IPS-NIHi7 (cell line): ENCODE measurements around the gene ADGRG6.
"Not testable (repeated sequence)": the region's sequence is repeated elsewhere in the genome, so short reads cannot be mapped to it uniquely, and the experiment has no call there.

Experiments used
- DNase-seq: peaks from one replicate; pipeline ENCODE4 v3.0.0; 2012; ENCODE audit warnings: mixed read lengths; ENCODE audit errors: extremely low spot score

The ADGRG6 gene

GRCh38 chr6:142346166-142346565, 44.4 kb downstream of the ADGRG6 start:
- DNase-seq: not testable (repeated sequence)

DNA sequence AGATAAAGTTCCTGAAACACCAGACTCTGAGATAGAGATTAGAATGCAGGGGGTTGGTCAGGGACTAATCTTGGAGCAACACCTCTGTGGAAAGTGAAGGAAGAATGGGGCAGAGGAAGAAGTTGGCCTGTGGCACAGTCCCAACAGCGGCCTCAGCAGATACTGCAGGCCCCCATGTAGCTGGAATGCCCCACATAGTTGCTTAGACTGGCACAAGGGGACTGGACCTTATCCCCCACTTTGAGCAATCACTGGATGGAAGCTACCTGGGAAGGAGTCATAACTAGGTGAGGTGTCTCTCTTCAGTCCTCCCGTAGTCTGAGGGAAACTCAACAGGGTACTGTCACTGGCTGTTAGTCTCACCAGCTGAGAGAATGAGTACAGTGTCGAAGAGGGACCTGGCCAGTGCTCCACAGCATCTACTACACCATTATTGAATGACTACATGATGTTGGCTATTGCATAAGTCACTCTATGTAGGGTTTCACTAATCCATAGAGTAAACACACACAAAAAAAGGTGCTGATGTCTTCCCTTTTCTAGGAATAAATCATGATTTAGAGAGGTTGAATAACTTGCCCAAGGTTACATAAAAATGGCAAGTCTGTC, 47.5 kb downstream of the ADGRG6 start:
- no peak for DNase-seq

DNA sequence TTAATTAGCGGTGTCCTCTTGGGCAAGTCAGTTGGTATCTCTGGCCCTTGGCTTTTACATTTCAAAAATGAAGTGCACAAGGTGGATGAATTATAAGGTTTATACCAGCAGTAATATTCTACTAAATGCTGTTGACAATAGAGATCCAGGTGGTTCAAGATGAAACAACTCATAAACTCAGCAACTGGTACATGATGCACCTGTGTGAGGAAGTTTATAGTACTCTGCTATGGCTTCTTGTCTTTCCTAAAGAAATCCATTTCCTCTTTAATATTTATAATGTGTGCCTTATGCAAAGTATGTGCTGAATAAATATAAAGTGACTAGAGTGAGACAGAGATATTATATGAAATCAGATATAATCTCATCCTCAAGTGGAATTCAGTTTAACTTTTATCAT, 48.5 kb downstream of the ADGRG6 start:
- DNase-seq: no peak

DNA sequence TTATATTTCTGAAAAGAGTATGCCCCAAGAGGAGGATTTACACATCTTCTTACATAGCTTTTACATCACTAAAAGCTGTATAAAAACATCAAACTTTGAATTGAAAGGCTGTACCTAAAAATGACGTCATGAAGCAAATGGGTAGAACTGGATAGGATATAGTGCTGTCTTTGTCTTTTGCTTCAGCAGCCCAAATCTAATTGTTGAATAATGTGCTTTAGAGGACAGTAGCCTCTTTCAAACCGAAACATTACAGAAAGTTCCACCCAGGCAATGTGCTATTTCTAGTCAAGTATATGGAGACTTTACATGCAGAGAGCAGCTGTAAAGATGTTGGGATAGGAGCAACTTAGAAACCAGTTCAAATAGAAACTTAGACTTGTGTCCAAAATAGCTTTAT, 51.9 kb downstream of the ADGRG6 start:
- no peak for DNase-seq

GRCh38 chr6:142354650-142355049, 52.8 kb downstream of the ADGRG6 start:
- DNase-seq: no peak

DNA sequence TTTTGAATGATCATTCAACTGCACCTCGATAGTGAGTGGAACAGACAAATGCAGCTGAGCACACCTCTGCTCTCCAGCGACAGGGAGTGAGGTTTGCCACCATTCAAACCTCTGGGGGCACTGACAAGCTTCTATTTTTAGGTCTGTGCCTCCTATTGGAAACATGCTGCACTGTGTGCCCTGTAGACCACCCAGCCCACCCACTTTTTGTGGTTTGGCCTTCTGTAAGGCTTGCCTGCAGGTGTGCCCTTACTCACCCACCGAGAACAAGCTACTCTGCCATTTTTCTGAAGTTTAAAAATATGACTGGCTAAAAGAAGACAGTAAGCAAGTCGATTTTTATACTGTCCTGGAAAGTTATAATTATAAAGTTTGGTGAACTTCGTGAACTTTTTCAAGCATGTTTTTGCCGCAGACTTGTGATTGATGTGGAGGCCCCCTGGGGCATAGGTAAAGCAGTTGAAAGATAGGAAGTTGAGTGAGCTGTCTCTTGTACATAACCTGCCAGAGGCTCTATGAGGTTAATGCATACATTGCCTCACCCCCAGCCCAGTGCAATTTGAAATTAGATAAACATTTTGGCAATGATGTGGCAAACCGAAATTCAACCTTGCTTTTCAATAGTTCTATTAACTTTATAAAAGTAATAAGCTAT, 53.8 kb downstream of the ADGRG6 start:
- DNase-seq: no peak

- no peak for DNase-seq
These were observed 54.5 kb downstream of the ADGRG6 start for GRCh38 chr6:142356201-142356883.

- no peak for DNase-seq
These were observed 55.0 kb downstream of the ADGRG6 start for GRCh38 chr6:142356884-142357225.

DNA sequence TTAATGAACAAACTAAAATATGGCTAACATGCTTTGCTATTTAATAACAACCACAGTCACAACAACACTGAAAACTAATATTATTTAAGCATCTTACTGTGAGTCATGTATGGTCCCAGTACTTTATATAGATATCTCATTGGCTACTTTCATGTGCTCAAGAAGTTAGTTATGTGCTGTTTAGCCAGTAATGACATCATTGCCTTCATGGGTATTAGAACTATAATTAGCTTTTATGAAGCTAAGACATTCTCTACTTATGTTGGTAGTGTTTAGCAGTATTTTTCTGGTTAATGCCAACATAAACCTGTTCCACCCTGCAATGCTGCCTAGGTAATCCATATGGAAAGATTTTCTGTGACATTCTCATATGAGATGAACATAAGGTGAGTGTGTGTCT, 56.1 kb downstream of the ADGRG6 start:
- DNase-seq: no peak

GRCh38 chr6:142359271-142359960, 57.6 kb downstream of the ADGRG6 start:
- DNase-seq: no peak

DNA sequence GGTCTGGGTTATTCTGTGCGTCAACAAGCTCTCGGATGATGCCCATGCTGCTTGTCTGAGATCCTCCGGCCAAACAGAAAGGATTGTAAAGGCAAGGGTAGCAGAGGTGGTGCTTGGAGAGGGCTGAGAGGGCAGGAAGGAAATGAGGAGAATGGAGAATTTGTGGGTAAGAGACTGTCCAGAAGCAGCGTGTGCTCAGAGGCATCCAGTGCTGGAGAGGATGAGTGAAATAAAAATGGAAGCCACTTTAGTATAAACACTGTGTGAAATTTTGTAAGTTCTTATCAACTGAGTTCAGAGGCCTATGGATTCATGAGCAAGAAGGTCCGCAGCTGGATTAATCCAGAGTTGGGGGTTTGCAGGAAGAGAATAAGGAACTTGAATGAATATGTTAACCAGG, 59.5 kb downstream of the ADGRG6 start:
- no peak for DNase-seq

- DNase-seq: no peak
These were observed 60.3 kb downstream of the ADGRG6 start for GRCh38 chr6:142361779-142362750.

DNA sequence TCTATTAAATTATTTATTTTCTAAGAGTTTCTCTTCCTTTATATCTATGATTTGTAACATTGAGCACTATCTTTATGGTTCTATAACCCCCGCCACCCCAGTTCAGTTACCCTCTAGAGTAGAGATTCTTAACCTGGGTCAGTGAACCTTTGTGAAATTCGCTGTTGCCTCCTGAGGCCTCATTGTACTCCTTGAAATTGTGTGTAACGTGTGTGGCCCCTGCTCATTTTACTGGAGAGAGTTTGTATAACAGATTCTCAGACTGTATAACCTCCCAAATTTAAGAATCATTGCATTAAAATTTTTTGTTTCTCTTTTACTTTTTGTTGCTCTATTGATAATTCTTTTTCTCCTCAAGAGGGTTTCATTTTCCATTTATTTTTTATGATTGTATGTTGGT, 65.3 kb downstream of the ADGRG6 start:
- DNase-seq: no peak

DNA sequence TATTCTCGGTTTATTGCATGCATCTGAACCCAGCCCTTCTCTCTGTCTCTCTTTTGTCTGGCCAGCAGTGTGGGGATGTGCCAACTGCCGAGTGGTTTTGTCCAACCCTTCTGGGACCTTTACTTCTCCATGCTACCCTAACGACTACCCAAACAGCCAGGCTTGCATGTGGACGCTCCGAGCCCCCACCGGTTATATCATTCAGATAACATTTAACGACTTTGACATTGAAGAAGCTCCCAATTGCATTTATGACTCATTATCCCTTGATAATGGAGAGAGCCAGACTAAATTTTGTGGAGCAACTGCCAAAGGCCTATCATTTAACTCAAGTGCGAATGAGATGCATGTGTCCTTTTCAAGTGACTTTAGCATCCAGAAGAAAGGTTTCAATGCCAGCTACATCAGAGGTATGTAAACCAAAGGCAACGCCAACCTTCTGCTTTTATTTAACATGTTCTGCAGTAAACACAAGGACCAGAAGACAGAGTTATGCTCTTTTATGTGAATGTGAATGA, 65.8 kb downstream of the ADGRG6 start:
- DNase-seq: no peak

DNA sequence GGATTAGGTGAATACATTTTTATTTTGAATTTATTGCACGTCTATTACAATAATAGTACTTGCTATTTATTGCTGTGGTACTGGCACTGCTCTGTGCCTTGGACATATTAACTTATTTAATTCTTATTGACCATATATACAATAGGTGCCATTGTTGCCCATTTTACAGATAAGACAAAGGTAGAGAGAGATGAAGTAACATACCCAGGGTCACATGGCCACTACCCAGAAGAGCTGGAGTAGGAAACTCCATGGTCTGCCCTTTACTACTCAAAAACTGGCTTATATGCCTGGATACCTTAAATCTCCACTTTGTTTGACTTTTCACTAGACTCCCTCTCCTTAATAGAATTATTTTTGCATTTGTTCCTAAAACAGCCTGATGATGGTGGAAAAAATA, 67.5 kb downstream of the ADGRG6 start:
- DNase-seq: no peak

- DNase-seq: peak; percentile 22
These were observed 70.5 kb downstream of the ADGRG6 start for GRCh38 chr6:142372348-142372747.

- no peak for DNase-seq
These were observed 71.7 kb downstream of the ADGRG6 start for GRCh38 chr6:142373268-142374090.

DNA sequence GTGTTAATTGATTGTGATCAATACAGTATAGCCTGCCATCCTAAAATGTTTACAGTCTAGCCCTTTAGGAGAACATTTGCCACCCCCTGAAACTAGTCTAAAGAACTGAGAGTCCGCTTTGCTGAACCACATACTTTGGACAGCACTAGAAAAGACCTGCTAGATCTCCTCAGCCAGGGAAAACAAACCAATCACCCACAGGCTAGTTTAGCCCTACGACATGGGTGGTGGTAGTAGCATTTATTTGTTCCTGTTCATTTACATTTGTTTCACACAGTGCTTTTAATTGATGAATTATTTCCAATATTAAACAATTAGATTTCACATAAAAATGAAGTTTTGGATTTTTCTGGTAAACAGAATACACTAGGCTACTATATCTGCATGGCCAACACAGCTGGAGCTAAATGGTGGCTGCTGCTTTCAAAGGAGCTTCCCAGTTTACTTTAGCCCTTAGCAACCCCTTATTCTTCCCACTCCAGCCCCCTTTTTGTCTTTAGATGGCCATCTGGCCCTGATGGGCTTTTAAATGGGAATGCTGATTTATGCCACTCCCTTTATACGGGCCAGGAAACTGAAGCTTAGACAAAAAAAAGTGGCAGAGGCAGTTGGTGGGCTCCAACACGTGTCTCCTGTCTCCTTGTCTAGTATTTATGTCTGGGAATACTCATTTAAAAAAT, 72.4 kb downstream of the ADGRG6 start:
- peak; percentile 22 for DNase-seq

DNA sequence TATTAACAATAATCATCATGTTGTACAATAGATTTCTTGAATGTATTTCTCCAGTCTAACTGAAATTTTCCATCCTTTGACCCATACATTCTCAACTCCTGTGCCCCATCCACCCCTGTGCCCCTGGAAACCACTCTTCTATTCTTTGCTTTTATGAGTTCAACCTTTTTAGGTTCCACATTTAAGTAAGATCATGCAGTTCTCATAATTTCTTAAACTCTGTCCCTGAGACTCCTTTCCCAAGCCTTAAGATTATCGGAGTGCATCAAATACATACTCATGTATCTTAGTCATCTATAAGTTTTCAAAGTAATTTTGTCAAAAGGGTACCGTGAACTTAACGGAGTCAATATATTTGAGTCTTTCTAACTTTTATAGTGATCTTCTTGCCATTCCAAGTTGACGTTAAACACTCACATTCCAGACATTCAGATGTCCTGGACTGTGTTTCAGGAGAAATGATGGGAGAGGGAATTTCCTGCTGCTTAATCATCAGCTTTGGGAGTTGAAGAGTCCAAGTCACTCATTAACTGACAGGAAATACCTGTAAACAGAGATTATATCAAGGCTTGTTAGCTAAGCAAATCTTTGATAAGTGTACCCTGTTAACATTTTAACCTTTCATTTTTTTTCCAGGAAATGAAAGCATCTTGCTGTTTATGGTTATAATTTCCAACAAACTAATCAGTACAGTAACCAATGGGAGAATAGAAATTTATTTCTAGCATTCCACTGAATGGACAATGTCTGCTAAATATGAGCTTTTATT, 73.3 kb downstream of the ADGRG6 start:
- no peak for DNase-seq
